ENCODE results near the gene TRMT61A.

TRMT61A gene

GRCh38 chr14:103578401-103579075, 49.5 kb downstream of the TRMT61A start:
- TF ChIP-seq POLR2A (IDR thresholded peaks at IDR 0.05; ENCODE audit: low read depth, low read length) = no peak
- FAIRE-seq = no peak
- DNase-seq (ENCODE audit: insufficient read length, low spot score) = no peak

DNA sequence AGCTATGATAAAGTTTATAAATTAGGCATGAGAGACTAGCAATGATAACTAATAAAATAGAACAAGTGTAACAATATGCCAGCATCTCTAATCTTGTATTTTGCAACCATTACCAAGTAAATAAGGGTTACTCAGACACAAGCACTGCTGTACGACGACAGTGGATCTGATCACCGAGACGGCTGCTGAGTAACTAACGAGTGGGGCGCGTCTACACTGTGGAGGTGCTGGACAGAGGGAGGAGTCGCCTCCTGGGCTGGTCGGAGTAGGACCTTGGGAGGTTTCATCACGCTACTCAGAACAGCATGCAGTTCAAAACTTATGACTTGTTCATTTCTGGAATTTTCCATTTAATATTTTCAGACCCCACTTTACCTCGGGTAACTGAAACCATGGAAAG, 52.2 kb downstream of the TRMT61A start:
- FAIRE-seq (no peak), DNase-seq (ENCODE audit: insufficient read length, low spot score) (no peak)
- no peak for TF ChIP-seq POLR2A (IDR thresholded peaks at IDR 0.05; ENCODE audit: low read depth, low read length)

- FAIRE-seq = no peak
- DNase-seq (ENCODE audit: insufficient read length, low spot score) = no peak
- TF ChIP-seq POLR2A (IDR thresholded peaks at IDR 0.05; ENCODE audit: low read depth, low read length) = no peak
Measured at GRCh38 chr14:103581954-103582703, 53.1 kb downstream of the TRMT61A start.

DNA sequence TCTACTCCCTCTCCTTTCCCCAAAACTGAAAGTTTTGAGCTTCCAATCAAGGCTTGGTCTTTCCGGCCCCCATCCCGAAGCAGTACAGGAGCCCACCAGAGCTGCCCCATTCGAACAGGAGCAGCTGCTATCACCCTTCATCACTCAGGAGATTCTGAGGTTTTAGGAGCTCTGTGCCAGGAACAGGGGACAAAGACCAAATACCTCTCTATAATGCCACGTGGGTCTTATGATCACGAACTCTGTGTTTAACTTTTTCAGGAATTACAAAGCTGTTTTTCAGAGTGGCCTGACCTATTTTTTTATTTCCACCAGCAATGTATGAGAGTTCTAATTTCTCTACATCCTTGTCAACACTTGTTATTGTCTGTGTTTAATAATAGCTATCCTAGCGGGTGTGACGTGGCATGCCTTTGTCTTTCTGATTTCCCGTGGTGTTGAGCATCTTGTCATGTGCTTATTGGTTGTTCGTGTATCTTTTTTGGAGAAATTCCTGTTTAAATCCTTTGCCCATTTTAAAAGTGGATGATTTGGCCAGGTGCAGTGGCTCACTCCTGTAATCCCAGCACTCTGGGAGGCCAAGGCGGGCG, 55.4 kb downstream of the TRMT61A start:
- DNase-seq (ENCODE audit: insufficient read length, low spot score) (no peak), FAIRE-seq (no peak)
- no peak for TF ChIP-seq POLR2A (IDR thresholded peaks at IDR 0.05; ENCODE audit: low read depth, low read length)
